ENCODE measurements around the gene CPXM1.

The CPXM1 gene

DNA sequence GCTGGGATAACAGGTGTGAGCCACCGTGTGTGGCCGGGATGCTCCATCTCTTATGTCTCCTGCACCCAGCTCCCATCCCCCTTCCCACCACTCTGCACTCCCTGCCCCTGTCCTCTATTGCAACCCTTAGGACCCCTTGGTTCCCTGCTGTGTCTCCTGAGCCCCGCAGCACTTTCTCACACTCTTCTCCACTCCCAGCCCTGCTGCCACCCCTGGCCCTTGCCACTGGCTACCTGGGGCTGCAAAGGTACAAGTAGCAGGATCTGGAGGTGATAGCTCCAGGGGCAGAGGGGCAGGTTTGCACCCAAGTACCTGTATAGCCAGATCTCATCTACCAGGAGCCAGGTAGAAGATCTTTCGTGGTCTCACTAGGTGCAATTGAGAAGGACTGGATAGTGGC lies 6.6 kb upstream of the CPXM1 start:
- H3K4me2 ChIP-seq (ENCODE audit: low read depth, low read length, poor library complexity, severe bottlenecking) = no peak overlapping the region
- H4K20me1 ChIP-seq (ENCODE audit: low read depth, low read length) = no peaks in the 10 kb centered on the region
- H3F3A ChIP-seq (ENCODE audit: insufficient read depth) = no peaks in the 10 kb centered on the region
- H3K79me2 ChIP-seq (ENCODE audit: insufficient read depth, low read length) = no peaks in the 10 kb centered on the region
- no peak overlapping the region for H3K4me3 ChIP-seq (ENCODE audit: insufficient read depth, low read length, poor library complexity, severe bottlenecking)
- H3K9me3 ChIP-seq (ENCODE audit: insufficient read depth, low read length) = no peaks in the 10 kb centered on the region
- no peaks in the 10 kb centered on the region for H3K36me3 ChIP-seq (ENCODE audit: low read length)
- TF ChIP-seq EZH2phosphoT487 (conservative IDR thresholded peaks at IDR 0.05; ENCODE audit: low read length) = no peak
- no peak for TF ChIP-seq CTCF (IDR thresholded peaks at IDR 0.05; ENCODE audit: insufficient read depth, low read length, poor library complexity, severe bottlenecking)
- H3K9ac ChIP-seq (ENCODE audit: low read length) = no peak overlapping the region
- no peak overlapping the region for H3K27ac ChIP-seq (ENCODE audit: low read depth, low read length)
- no peaks in the 10 kb centered on the region for H3K27me3 ChIP-seq (ENCODE audit: low read length)
- H3K9me2 ChIP-seq (replicated peaks; ENCODE audit: insufficient read depth, low read length) = no peaks in the 10 kb centered on the region
- no peak overlapping the region for H2AFZ ChIP-seq (ENCODE audit: low read depth, low read length, severe bottlenecking)

- no peak overlapping the region for H3K4me2 ChIP-seq (ENCODE audit: low read depth, low read length, poor library complexity, severe bottlenecking)
- H3K4me3 ChIP-seq (ENCODE audit: insufficient read depth, low read length, poor library complexity, severe bottlenecking) = no peak overlapping the region
- H3K27ac ChIP-seq (ENCODE audit: low read depth, low read length) = no peak overlapping the region
- no peaks in the 10 kb centered on the region for H4K20me1 ChIP-seq (ENCODE audit: low read depth, low read length)
- H3K79me2 ChIP-seq (ENCODE audit: insufficient read depth, low read length) = no peaks in the 10 kb centered on the region
- H3K36me3 ChIP-seq (ENCODE audit: low read length) = no peaks in the 10 kb centered on the region
- H3K9me2 ChIP-seq (replicated peaks; ENCODE audit: insufficient read depth, low read length) = no peaks in the 10 kb centered on the region
- no peak for TF ChIP-seq EZH2phosphoT487 (conservative IDR thresholded peaks at IDR 0.05; ENCODE audit: low read length)
- TF ChIP-seq CTCF (IDR thresholded peaks at IDR 0.05; ENCODE audit: insufficient read depth, low read length, poor library complexity, severe bottlenecking) = no peak
- H2AFZ ChIP-seq (ENCODE audit: low read depth, low read length, severe bottlenecking) = no peak overlapping the region
- no peaks in the 10 kb centered on the region for H3K9me3 ChIP-seq (ENCODE audit: insufficient read depth, low read length)
- H3K9ac ChIP-seq (ENCODE audit: low read length) = no peak overlapping the region
- H3K27me3 ChIP-seq (ENCODE audit: low read length) = no peaks in the 10 kb centered on the region
- no peaks in the 10 kb centered on the region for H3F3A ChIP-seq (ENCODE audit: insufficient read depth)
These were observed 5.9 kb upstream of the CPXM1 start for GRCh38 chr20:2806351-2806701.

DNA sequence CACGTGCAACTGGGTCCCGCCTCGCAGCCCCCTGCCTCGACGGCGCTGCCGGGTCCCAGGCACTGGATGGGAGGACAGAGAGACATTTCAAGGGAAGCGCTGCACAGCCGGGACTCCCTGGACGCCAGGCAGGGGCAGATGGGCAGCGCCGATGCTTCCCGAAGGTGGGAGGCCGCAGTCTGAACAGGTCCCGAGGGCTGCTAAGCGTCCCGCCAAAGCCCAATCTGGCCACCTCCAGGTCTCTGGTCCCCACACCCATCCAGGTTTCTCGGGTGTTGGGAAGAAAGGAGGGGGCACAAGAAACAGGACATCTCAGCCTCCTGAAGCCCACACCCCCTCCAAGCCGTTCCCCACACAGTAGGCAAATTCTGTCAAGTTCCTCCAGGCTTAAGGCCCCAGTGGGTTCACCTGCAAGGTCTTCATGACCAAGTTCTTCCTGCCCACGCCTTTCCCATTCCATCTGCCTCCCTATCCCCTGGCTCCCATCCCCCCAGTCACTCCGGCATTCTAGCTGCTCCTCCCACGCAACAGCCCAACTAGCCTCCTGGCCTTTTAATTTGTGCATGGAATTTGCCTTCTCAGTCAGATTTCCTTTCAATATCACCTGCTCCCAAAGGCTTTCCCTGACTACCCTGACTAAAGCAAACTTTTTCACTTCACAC lies 5.4 kb upstream of the CPXM1 start:
- Histone ChIP-seq H3K4me2 (ENCODE audit: low read depth, low read length, poor library complexity, severe bottlenecking) (no peak overlapping the region), H3K4me3 (ENCODE audit: insufficient read depth, low read length, poor library complexity, severe bottlenecking) (no peak overlapping the region), H3K27me3 (ENCODE audit: low read length) (no peaks in the 10 kb centered on the region), H3K9me3 (ENCODE audit: insufficient read depth, low read length) (no peaks in the 10 kb centered on the region), H3F3A (ENCODE audit: insufficient read depth) (no peaks in the 10 kb centered on the region), H4K20me1 (ENCODE audit: low read depth, low read length) (no peaks in the 10 kb centered on the region), H3K9me2 (replicated peaks; ENCODE audit: insufficient read depth, low read length) (no peaks in the 10 kb centered on the region), H3K36me3 (ENCODE audit: low read length) (no peaks in the 10 kb centered on the region), H2AFZ (ENCODE audit: low read depth, low read length, severe bottlenecking) (no peak overlapping the region), H3K79me2 (ENCODE audit: insufficient read depth, low read length) (no peaks in the 10 kb centered on the region), H3K9ac (ENCODE audit: low read length) (no peak overlapping the region), H3K27ac (ENCODE audit: low read depth, low read length) (no peak overlapping the region)
- no peak for TF ChIP-seq CTCF (IDR thresholded peaks at IDR 0.05; ENCODE audit: insufficient read depth, low read length, poor library complexity, severe bottlenecking)
- TF ChIP-seq EZH2phosphoT487 (conservative IDR thresholded peaks at IDR 0.05; ENCODE audit: low read length) = no peak
